Suppressor macrophage treated with lipopolysaccharide for 1 hour (primary cell): ENCODE measurements around the gene TRAPPC3L.
A peak's percentile ranks its signal among the peaks of the same experiment; 100 is the strongest.

Experiments
- DNase-seq, 3 donors: peaks; one replicate each; pipeline ENCODE4 v3.0.0-alpha.2; 2020 to 2022

The TRAPPC3L gene

GRCh38 chr6:116545651-116546050 lies at the start of gene TRAPPC3L:
Gene TRAPPC3L, minus strand, starts transcription at chr6:116545684. Its CDS starts 170 bp downstream, at chr6:116545514.
- no peak for DNase-seq

GRCh38 chr6:116595247-116595646 lies 49.8 kb upstream of the TRAPPC3L start:
- DNase-seq, result no peak

- no peak for DNase-seq
These were observed 41.3 kb upstream of the TRAPPC3L start for GRCh38 chr6:116586738-116587137.

GRCh38 chr6:116586276-116586675 lies 40.8 kb upstream of the TRAPPC3L start:
- no peak for DNase-seq

DNA sequence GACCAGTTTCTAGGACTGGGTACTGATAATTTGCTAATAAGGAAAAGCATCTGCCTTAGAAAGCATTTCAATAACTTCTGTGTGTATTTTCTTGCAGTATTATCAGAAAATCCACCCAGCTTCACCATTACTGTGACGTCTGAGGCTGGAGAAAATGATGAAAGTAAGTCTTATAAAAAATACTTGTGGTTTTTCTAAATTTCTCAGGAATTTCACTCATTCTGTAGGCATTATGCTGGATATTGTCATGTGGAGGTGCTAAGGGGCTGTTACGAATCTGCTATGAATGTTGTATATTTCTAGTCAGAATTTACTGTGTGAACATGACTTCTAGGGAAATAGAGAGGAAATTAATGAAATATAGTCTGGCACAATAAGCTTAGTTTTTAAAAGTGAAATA lies 34.7 kb upstream of the TRAPPC3L start:
- DNase-seq, result no peak

GRCh38 chr6:116579143-116579542 lies 33.7 kb upstream of the TRAPPC3L start:
- no peak for DNase-seq

GRCh38 chr6:116578335-116578734 lies 32.9 kb upstream of the TRAPPC3L start:
- no peak for DNase-seq

- DNase-seq, result no peak
These were observed 32.0 kb upstream of the TRAPPC3L start for GRCh38 chr6:116577486-116577885.

GRCh38 chr6:116575227-116575626 lies 29.7 kb upstream of the TRAPPC3L start:
- no peak for DNase-seq

DNA sequence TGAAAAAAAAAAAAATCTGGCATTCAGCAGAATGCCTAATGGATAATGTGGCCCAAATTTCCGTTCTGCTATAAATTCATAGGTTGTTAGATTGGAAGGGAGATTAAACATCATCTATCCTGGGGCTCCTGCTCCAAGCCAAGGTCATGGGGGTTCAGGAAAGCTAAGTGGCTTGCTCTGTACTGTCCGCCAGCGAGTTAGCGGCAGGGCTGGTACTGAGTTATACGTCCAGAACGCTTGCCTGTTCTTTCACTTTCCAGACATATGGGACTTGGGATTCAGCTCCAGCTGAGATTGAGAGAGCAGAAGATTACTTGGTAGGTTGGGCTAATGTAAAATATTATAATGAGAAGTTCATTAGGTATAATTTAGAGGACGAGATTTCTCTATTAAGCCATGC lies 26.7 kb upstream of the TRAPPC3L start:
- DNase-seq, result peak; percentile 36 to 60 (median 54)

DNA sequence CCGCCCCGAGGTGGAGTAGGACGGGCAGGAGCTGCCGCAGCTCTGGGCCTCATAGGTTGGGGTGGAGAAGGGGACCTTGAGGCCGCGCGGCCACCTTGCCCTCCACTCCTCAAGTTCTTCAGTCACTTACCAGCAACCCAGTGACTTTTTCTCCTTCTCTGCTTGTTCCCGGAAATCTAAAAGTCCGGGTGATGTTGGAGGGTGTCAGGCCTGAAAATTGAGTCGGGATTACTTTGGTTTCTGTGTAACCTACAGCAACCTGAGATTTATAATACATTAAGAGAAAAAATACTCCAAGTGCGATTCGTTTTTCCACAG lies 26.2 kb upstream of the TRAPPC3L start:
- no peak for DNase-seq

GRCh38 chr6:116570856-116571682 lies 25.6 kb upstream of the TRAPPC3L start, which contains the start of gene RWDD1:
Gene RWDD1, plus strand, starts transcription at chr6:116571504. Its CDS starts 79 bp downstream, at chr6:116571583.
- DNase-seq, result peak; percentile 98 to 99 (median 99)

DNA sequence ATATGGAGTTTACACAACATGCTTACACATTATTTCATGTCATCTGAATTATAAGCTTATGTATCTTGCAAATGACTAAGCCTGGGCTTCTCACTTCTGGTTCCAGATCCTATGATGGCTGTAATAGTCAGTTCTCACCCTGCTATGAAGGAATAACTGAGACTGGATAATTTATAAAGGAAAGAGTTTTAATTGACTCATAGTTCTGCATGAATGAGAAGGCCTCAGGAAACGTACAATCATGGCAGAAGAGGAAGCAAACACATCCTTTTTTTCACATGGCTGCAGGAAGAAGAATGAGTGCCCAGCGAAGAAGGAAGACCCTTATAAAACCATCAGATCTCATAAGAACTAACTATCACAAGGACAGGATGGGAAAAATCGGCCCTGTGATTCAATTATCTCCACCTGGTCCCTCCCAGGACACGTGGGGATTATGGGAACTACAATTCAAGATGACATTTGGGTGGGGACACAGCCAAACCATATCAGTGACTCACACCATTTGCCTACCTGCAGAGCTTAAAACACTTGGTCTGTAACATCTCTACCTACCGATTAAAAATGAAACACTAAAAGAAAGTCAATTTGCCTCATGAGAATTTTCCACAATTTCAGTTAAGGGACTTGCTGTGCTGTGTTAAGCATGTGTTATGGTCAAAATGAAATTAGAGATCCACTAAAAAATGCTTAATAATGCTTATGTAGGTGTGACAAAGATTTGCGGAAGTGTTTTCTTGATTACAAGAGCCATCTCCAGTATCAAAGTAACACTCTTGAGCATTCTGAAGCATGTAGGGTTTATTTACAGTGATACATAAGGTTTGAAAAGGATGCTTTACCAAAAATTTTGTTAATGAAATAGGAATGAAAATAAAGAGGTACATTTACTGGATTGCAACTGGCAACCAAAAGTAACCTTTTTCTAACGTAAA lies 23.6 kb upstream of the TRAPPC3L start:
- peak; percentile 6 to 64 (median 57) for DNase-seq

DNA sequence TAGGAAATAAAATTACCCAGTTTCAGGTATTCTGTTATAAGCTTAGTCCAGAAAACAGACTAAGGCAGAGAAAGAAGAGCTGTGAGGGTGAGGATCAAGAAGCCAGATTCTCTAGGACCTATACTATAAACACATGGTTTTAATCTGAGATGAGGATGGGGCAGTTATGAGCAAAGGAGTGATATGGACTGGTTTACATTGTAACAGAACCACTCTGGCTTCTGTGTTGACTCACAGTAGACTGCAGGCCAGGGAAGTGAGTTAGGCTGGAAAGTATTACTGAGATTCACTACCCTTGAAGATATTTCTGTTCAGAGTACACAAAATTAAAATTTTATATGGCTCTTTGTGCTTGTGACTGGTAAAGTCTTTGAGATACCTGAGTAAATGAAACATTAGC lies 22.6 kb upstream of the TRAPPC3L start:
- DNase-seq, result no peak

GRCh38 chr6:116564921-116565872 lies 19.7 kb upstream of the TRAPPC3L start:
- peak in 2 of 3 donors; percentile 2 to 14 for DNase-seq

DNA sequence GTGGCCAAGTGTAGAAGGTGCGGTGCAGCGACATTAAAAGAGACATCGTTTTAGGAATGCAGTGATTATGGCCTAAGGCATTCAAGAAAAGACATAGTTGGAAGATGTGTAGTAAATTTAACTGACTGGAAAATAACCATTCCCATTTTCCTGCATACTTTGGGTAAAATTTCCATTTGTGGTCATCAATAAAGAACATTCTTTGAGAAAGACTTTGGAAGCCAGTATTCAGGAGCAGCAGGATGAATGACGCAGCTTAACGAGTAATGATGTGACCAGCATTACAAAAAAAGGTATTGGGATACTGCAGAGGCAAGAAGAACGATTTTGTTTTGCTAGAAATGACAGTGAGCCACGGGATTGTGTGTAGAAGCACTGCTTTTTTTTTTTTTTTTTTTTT lies 18.8 kb upstream of the TRAPPC3L start:
- DNase-seq, result no peak

- no peak for DNase-seq
These were observed 18.3 kb upstream of the TRAPPC3L start for GRCh38 chr6:116563830-116564229.

GRCh38 chr6:116562614-116563013 lies 17.1 kb upstream of the TRAPPC3L start:
- DNase-seq, result no peak

- no peak for DNase-seq
These were observed 16.5 kb upstream of the TRAPPC3L start for GRCh38 chr6:116562019-116562403.

GRCh38 chr6:116561377-116562018 lies 16.0 kb upstream of the TRAPPC3L start:
- peak; percentile 79 to 86 (median 81) for DNase-seq

GRCh38 chr6:116560130-116560529 lies 14.6 kb upstream of the TRAPPC3L start:
- no peak for DNase-seq

GRCh38 chr6:116557893-116558292 lies 12.4 kb upstream of the TRAPPC3L start:
- no peak for DNase-seq
